GM13977 (cell line): ENCODE data around the gene DYNC2I2.
A peak's percentile ranks its signal among the peaks of the same experiment; 100 is the strongest.
"Not testable (repeated sequence)": the region's sequence is repeated elsewhere in the genome, so short reads cannot be mapped to it uniquely, and the experiment has no call there.

Experiments used
- DNase-seq: peaks from one replicate; pipeline ENCODE4 v3.0.0; 2012; ENCODE audit warnings: low spot score
- in situ Hi-C: fragments of 300-500 bp; cut with MboI; formaldehyde crosslinking; loops from one replicate; pipeline ENCODE4 v1.12.0; 2022; ENCODE audit warnings: low sequenced_read_pairs, low pct_unique_long_range_greater_than_20kb, mixed read lengths, inconsistent platforms; ENCODE audit not compliant: unreplicated experiment
- TF ChIP-seq, protein P1 (sequence below): IDR thresholded peaks from 2 replicates; pipeline ENCODE4 v1.5.1; 2012; ENCODE audit warnings: mild to moderate bottlenecking, control low read depth; ENCODE audit not compliant: insufficient read depth; ENCODE audit errors: extremely low read depth, missing control alignments

The DYNC2I2 gene

DNA sequence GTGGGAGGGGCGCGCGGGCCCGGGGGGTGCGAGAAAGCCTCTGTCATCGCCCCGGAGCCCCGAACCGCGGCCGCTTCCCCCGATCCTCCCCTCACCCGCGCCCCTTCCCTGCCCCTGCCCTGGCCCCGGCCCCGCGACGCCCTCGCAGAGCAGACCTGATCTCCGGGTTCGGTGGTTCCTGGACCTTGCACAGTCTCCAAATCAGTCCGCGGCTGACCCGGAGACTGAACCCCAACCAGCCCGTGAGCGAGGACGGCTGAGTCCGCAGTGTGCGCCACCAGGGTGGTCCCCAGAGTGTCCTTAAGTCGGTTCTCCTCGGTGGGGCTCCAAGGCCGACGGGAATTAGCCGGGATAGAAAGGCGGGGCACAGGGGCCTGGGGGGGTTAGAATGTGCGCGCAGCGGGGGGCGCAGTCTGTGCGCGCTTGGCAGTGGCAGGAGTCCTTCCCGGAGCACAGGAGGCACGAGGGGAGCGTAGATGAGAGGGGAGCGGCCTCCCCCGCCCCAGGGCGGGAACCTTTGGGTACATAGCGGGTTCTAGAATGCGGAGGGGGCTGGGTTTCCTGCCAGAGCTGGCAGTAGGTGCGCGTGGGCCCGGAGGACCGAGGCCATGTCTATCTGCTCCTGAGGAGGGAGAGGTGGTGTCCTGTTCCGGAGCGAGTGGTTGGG is 46.4 kb upstream of the DYNC2I2 start:
- in situ Hi-C loops: no loop called here
- TF ChIP-seq, protein P1, sequence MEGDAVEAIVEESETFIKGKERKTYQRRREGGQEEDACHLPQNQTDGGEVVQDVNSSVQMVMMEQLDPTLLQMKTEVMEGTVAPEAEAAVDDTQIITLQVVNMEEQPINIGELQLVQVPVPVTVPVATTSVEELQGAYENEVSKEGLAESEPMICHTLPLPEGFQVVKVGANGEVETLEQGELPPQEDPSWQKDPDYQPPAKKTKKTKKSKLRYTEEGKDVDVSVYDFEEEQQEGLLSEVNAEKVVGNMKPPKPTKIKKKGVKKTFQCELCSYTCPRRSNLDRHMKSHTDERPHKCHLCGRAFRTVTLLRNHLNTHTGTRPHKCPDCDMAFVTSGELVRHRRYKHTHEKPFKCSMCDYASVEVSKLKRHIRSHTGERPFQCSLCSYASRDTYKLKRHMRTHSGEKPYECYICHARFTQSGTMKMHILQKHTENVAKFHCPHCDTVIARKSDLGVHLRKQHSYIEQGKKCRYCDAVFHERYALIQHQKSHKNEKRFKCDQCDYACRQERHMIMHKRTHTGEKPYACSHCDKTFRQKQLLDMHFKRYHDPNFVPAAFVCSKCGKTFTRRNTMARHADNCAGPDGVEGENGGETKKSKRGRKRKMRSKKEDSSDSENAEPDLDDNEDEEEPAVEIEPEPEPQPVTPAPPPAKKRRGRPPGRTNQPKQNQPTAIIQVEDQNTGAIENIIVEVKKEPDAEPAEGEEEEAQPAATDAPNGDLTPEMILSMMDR: no peak
- DNase-seq: peak; percentile 74

DNA sequence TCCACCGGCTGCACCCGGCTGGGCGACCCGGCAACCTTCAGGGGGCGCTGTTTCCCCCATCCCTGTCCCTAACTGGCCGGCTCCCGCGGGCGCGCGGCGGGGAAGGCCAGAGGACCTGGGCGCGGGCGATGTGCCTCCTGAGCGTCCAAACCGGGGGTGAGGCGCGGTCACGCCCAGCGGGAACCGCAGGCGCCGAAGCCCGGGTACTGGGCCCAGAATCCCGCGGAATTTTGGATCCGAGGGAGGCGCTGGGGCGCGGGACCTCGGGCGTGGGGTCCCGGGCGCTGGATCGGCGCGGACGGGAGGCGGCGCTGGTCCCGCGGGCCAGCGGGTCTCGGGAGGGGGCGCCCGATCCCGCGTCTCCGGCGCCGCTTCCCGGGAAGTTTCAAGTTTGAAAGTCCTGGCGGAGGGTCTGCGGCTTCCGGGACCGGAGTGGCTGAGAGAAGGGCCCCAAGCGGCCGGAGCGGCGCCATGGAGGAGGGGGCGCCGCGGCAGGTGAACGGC is 45.9 kb upstream of the DYNC2I2 start, which contains the start of gene PKN3:
Gene PKN3 (plus strand): TSS at position 59 of the 504 bp plus-strand sequence. CDS start 413 bp downstream, at position 472.
- TF ChIP-seq, protein P1: peak; percentile 90
- DNase-seq: peak; percentile 97
- in situ Hi-C loops: no loop called here

DNA sequence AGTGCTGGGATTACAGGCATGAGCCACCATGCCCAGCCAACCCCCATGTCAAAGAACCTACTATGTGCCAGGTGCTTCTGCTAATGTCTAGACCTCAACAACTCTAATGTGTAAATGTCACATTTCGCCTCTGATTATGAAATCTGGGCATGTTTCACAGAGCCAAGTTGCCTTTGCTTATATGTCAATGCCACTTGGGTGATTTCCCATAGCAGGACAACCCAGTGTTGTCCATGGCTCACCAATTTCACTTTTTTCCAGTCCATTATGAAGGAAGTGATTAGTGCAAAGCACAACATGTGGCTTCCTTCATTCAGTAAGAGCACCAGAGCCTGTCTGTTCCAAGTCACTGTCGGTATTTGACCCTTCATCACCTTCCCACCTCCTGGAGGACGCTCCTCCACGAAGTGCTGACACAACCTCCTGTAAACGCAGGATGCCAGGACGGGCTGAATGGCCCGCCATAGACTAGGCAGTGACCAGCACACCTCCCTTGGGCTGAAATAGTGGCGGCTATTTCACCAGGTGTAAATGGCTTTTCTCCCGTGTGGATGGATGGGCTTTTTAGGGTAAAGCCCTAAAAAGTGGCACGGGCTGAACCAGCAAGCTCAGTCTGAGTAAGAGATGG is 44.7 kb upstream of the DYNC2I2 start:
- in situ Hi-C loops: no loop called here
- no peak for DNase-seq
- TF ChIP-seq, protein P1: no peak

DNA sequence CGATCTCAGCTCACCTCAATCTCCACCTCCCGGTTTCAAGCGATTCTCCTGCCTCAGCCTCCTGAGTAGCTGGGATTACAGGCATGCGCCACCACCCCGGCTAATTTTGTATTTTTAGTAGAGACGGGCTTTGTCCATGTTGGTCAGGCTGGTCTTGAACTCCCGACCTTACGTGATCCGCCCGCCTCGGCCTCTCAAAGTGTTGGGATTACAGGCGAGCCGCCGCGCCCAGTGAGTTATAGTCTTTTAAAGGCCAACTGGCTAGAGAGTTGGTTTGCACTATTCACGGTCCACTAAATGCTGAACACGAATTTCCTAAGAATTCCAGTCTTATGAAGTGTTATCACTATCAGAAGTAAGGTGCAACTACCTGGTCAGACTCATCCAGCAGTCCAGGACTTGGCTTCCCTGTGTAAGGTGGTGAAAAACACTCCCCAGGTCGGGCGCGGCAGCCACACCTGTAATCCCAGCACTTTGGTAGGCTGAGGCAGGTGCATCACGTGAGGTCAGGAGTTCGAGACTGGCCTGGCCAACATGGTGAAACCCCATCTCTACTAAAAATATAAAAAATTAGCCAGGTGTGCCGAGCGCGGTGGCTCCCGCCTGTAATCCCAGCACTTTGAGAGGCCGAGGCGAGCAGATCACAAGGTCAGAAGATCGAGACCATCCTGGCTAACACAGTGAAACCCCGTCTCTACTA is 42.6 kb upstream of the DYNC2I2 start:
- in situ Hi-C loops, DNase-seq: not testable (repeated sequence)

DNA sequence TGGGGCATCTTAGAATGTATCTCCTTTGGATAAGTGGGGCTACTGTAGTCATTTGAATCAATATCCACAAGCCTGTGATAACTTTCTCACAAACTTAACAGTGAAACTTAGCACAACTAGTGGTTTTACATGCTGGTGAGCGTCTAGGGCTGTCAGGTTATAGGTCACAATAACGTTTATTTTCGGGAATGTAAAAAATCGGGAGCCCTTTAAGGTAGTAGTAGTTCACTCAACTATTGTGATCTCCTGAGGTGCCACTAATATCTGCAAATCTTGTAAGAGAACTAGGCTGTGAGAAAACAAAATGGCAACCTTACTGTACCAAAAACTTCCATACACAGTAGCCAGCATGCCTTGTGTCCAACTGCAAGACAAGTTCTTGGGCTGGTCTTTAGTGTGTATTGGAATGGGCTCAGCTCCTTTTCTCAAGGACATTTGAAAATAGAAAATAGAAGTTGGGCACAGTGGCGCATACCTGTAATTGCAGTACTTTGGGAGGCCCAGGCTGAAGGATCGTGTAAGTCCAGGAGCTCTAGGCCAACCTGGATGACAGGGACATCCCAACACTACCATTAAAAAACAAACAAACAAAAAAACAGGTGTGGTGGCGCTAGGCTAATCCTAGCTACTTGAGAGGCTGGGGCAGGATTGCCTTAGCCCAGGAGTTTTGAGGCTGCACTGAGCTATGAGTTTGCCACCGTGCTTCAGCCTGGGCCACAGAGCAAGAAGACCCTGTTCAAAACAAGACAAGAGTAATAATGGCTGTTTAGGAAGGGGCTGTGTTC is 40.5 kb upstream of the DYNC2I2 start:
- in situ Hi-C loops: no loop called here
- TF ChIP-seq, protein P1: no peak
- no peak for DNase-seq

DNA sequence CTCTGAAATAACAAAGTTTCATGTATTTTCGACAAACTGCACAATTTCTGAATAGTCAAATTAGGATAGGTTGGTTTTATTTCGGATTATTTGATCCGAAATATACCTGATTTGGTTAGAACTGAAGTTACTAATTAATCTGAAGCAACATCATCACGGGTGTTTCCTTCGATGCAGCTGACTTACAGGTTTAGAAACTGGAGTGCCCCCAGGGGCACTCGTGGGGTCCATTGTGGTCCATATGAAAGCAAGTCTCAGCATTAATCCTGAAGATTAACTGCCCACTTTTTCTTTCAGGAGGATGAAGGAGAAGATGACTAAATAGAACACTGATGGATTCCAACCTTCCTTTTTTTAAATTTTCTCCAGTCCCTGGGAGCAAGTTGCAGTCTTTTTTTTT is 37.7 kb upstream of the DYNC2I2 start:
- no peak for DNase-seq
- in situ Hi-C loops: no loop called here
- TF ChIP-seq, protein P1: no peak

DNA sequence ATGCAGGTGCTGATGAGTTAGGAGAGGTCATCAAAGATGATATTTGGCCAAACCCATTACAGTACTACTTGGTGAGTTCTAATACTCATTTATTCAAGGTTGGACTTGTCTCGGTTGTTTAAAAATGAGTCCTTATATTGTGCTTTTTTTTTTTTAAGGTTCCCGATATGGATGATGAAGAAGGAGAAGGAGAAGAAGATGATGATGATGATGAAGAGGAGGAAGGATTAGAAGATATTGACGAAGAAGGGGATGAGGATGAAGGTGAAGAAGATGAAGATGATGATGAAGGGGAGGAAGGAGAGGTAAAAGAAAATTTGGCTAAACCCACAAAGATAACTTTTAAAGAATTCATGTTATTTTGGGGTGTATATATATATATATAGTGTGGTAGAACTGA is 37.1 kb upstream of the DYNC2I2 start:
- DNase-seq, in situ Hi-C loops: not testable (repeated sequence)
